Kidney (tissue), 14 donors: ENCODE measurements around the gene ZNF48. TPM values are rescaled to one million over a fixed set of nuclear protein-coding genes. Genes with fewer than 3 reads are reported as not detected.

Source experiments
- DNase-seq, 5 donors: peaks; one replicate each; pipeline ENCODE4 v3.0.0-alpha.2; 2013 to 2020
- FAIRE-seq: peaks from 2 replicates; lab custom pipeline; 2012; peaks lifted over from hg19 to GRCh38; lab: Jason Lieb, UNC
- H3K27ac ChIP-seq, 2 donors: one replicate each; pipeline ENCODE4 v1.7.0; 2013; ENCODE audit warnings: low read depth in 2 of 2, low read length in 2 of 2, inconsistent platforms in 1 of 2
- H3K27me3 ChIP-seq: one replicate; pipeline ENCODE4 v1.7.1; 2013; ENCODE audit warnings: low read length, inconsistent platforms; ENCODE audit not compliant: control insufficient read depth, insufficient read depth
- H3K36me3 ChIP-seq, 3 donors: one replicate each; pipeline versions ENCODE4 v1.7.0 to v1.7.1; 2013; ENCODE audit warnings: low read length in 3 of 3, control low read depth in 1 of 3, inconsistent platforms in 1 of 3; ENCODE audit not compliant: insufficient read depth in 3 of 3, control insufficient read depth in 2 of 3
- H3K4me1 ChIP-seq, 3 donors: one replicate each; pipeline versions ENCODE4 v1.7.0 to v1.7.1; 2013; ENCODE audit warnings: low read length in 3 of 3, inconsistent platforms in 1 of 3, low read depth in 1 of 3; ENCODE audit not compliant: control insufficient read depth in 2 of 3, insufficient read depth in 2 of 3
- H3K4me3 ChIP-seq, 3 donors: one replicate each; pipeline versions ENCODE4 v1.7.0 to v1.8.1; 2013; ENCODE audit warnings: low read length in 3 of 3, control low read depth in 1 of 3, inconsistent platforms in 1 of 3
- H3K9ac ChIP-seq, 3 donors: one replicate each; pipeline versions ENCODE4 v1.7.0 to v1.7.1; 2013; ENCODE audit warnings: low read length in 3 of 3, control low read depth in 1 of 3, inconsistent platforms in 1 of 3
- H3K9me3 ChIP-seq, 3 donors: one replicate each; pipeline versions ENCODE4 v1.7.0 to v1.7.1; 2013; ENCODE audit warnings: low read length in 3 of 3, control low read depth in 1 of 3, inconsistent platforms in 1 of 3; ENCODE audit not compliant: control insufficient read depth in 2 of 3, insufficient read depth in 1 of 3
- intact Hi-C: fragments of 100-400 bp; cut with DNase I; formaldehyde crosslinking; loops from one replicate; pipeline ENCODE4 v1.11.1; 2022
- polyA plus RNA-seq: library from polyadenylated mRNA; stranded (reverse); fragments of 350-450 nt; fragmentation: Illumina TruSeq; extraction: RNeasy Lipid Tissue Mini Kit (QIAGEN cat#74804); gene quantifications from one replicate; pipeline ENCODE4 v1.2.3, GENCODE V29; 2014; ENCODE audit warnings: low read depth, low replicate concordance; ENCODE audit not compliant: insufficient read depth
- total RNA-seq: library from RNA; stranded (reverse); fragmentation: NEBNext Ultra II Directional; extraction: Animal tissue kit (Norgen Biotek cat#: 25700); gene quantifications from one replicate; pipeline ENCODE4 v1.2.1, GENCODE V29; 2021
- TF ChIP-seq, protein P1 (sequence below): IDR thresholded peaks from 3 replicates; pipeline ENCODE4 v1.5.1; 2012; ENCODE audit warnings: mild to moderate bottlenecking, moderate library complexity, borderline replicate concordance; ENCODE audit not compliant: insufficient read depth; ENCODE audit errors: extremely low read depth
- donor health status: control.
- donor health status: control.
- donor health status: control.
- donor health status: control.
- donor health status: control.
- donor health status: DM: yes; HTN: yes; CAD: no.
- donor health status: Normal renal cell carcinoma (clear cell type).

The ZNF48 gene
- total and polyA plus RNA-seq, 2 donors from 2014 or later = 6.9 to 9.7 TPM

DNA sequence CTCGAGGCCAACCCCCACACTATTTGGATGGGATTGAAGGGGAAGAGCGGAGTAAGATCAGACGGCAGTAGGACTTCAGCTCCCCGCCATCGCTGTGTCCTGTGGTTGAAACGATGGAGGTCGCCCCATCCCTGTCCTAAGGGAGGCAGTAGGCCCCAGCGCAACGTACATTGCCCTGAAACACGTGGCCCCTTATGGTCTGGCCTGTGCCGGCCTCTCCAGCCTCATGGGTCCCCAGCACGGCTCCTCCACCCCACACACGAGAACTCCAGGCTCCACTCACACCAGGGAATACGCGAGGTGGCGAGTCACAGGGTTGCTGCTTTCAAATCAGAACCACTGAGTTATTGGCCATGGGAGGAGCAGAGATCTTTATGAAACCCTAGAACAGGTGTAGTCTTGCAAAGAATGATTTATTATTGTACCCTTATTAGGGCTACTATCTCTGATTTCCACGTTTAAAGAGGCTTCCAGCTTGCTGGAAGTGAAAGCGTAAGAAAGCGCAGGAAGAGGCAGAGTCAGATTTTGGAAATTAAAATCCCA, 35.3 kb downstream of the ZNF48 start:
- TF ChIP-seq, protein P1, sequence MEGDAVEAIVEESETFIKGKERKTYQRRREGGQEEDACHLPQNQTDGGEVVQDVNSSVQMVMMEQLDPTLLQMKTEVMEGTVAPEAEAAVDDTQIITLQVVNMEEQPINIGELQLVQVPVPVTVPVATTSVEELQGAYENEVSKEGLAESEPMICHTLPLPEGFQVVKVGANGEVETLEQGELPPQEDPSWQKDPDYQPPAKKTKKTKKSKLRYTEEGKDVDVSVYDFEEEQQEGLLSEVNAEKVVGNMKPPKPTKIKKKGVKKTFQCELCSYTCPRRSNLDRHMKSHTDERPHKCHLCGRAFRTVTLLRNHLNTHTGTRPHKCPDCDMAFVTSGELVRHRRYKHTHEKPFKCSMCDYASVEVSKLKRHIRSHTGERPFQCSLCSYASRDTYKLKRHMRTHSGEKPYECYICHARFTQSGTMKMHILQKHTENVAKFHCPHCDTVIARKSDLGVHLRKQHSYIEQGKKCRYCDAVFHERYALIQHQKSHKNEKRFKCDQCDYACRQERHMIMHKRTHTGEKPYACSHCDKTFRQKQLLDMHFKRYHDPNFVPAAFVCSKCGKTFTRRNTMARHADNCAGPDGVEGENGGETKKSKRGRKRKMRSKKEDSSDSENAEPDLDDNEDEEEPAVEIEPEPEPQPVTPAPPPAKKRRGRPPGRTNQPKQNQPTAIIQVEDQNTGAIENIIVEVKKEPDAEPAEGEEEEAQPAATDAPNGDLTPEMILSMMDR = no peak
- Histone ChIP-seq H3K4me1 (peaks cover 0 to 15% (median 12%) of the 10 kb centered on the region in 3 donors), H3K4me3 (peak overlapping the region; percentile 49 to 74 (median 56)), H3K27ac (peak overlapping the region; percentile 51 to 68), H3K9ac (peak overlapping the region in 2 of 3 donors; percentile 24 to 49), H3K36me3 (peaks cover 0 to 3% (median 0%) of the 10 kb centered on the region in 3 donors), H3K9me3 (no peaks in the 10 kb centered on the region), H3K27me3 (no peaks in the 10 kb centered on the region)
- DNase-seq (peak in 1 of 5 donors; percentile 82), FAIRE-seq (no peak)
- intact Hi-C loops = no loop called here

DNA sequence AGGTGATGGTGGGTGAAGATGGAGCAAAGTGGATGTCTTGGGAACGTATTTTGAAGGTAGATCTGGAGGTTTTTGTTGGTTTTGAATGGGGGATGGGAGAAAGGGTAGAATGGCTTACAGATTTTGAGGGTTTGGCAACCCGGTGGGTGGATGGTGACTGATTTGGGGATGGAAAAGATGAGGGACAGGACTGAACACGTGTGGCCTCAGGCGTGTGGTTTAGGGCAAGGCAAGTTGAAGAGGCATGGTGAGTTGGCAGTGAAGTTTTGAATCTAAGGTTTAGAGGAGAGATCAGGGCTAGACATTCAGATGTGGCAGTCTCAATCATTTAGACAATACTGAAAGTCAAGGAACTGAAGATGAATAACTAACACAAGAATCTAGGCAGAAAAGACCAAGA, 39.6 kb downstream of the ZNF48 start:
- H3K4me1 ChIP-seq = peaks cover 0 to 6% (median 5%) of the 10 kb centered on the region in 3 donors
- DNase-seq = no peak
- no peaks in the 10 kb centered on the region for H3K9me3 ChIP-seq
- H3K27me3 ChIP-seq = no peaks in the 10 kb centered on the region
- FAIRE-seq = no peak
- H3K36me3 ChIP-seq = no peaks in the 10 kb centered on the region
- H3K4me3 ChIP-seq = no peak overlapping the region
- H3K9ac ChIP-seq = no peak overlapping the region
- intact Hi-C loops = no loop called here
- TF ChIP-seq, protein P1 = no peak
- H3K27ac ChIP-seq = no peak overlapping the region

DNA sequence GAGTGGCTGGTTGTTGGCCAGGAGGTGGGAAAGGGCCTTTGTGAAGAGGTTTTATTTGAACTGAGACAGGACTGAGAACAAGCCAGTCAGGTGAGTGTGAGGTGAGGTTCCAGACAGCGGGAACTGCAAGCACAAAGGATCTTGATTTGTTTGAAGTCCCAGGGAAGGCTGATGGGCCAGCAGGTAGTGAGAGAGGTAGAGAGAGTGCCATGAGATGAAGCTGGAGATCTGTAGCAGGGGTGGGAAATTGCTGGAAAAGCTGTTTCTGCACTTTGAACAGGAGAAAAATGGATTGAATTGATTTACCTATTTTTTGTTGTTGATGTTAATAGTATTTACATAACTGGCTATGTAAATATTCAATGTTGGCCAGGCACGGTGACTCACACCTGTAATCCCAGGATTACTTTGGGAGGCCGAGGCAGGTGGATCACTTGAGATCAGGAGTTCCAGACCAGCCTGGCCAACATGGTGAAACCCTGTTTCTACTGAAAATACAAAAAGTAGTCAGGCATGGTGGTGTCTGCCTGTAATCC, 42.4 kb downstream of the ZNF48 start:
- Histone ChIP-seq H3K27me3 (no peaks in the 10 kb centered on the region), H3K9ac (no peak overlapping the region), H3K4me3 (no peak overlapping the region), H3K36me3 (no peaks in the 10 kb centered on the region), H3K9me3 (no peaks in the 10 kb centered on the region), H3K4me1 (no peaks in the 10 kb centered on the region), H3K27ac (no peak overlapping the region)
- intact Hi-C loops = no loop called here
- FAIRE-seq (no peak), DNase-seq (no peak)
- TF ChIP-seq, protein P1 = no peak
